OCI-M2 (cell line): ENCODE data around the gene IGF1R.

Experiments
- DNase-seq: peaks from one replicate; lab custom pipeline; 2025; ENCODE audit not compliant: unreplicated experiment; lab: John Stamatoyannopoulos, UW

Gene IGF1R

GRCh38 chr15:98648654-98649471, 524 bp downstream of the IGF1R start:
- DNase-seq, result no peak

- no peak for DNase-seq
Observed at GRCh38 chr15:98649472-98650416, 1.4 kb downstream of the IGF1R start.

- no peak for DNase-seq
Observed at GRCh38 chr15:98650417-98651035, 2.2 kb downstream of the IGF1R start.

- no peak for DNase-seq
Observed at GRCh38 chr15:98651036-98651481, 2.7 kb downstream of the IGF1R start.

GRCh38 chr15:98651581-98652220, 3.4 kb downstream of the IGF1R start:
- DNase-seq, result no peak

- no peak for DNase-seq
Observed at GRCh38 chr15:98653686-98654085, 5.3 kb downstream of the IGF1R start.

GRCh38 chr15:98654790-98655360, 6.5 kb downstream of the IGF1R start:
- no peak for DNase-seq

GRCh38 chr15:98655732-98656131, 7.4 kb downstream of the IGF1R start:
- no peak for DNase-seq

GRCh38 chr15:98657721-98658120, 9.4 kb downstream of the IGF1R start:
- no peak for DNase-seq

GRCh38 chr15:98658831-98659699, 10.7 kb downstream of the IGF1R start:
- no peak for DNase-seq

GRCh38 chr15:98660055-98660454, 11.7 kb downstream of the IGF1R start:
- no peak for DNase-seq

- DNase-seq, result no peak
Observed at GRCh38 chr15:98663045-98663444, 14.7 kb downstream of the IGF1R start.

- DNase-seq, result no peak
Observed at GRCh38 chr15:98663606-98664005, 15.3 kb downstream of the IGF1R start.

GRCh38 chr15:98666441-98666840, 18.1 kb downstream of the IGF1R start:
- no peak for DNase-seq

GRCh38 chr15:98666841-98667240, 18.5 kb downstream of the IGF1R start:
- DNase-seq, result no peak

- DNase-seq, result no peak
Observed at GRCh38 chr15:98667521-98668179, 19.3 kb downstream of the IGF1R start.

GRCh38 chr15:98668566-98669308, 20.4 kb downstream of the IGF1R start:
- no peak for DNase-seq

GRCh38 chr15:98669638-98670037, 21.3 kb downstream of the IGF1R start:
- no peak for DNase-seq
